ENCODE data around the gene CERS4. TPM values are rescaled to one million over a fixed set of nuclear protein-coding genes. Genes with fewer than 3 reads are reported as not detected.

The CERS4 gene
- total and polyA plus RNA-seq, 2 donors (not counting 3 experiments of a cell fraction or from before 2014, with no cell fraction given) = 4.9 to 7.7 TPM

GRCh38 chr19:8254286-8255001, 45.3 kb downstream of the CERS4 start:
- no peak overlapping the region for H2AFZ ChIP-seq (ENCODE audit: low read depth, low read length)
- no peak overlapping the region for H3K27ac ChIP-seq (ENCODE audit: insufficient read depth, low read depth, low read length)
- no peak overlapping the region for H3K4me2 ChIP-seq (ENCODE audit: insufficient read depth, low read length)
- intact Hi-C loops (cut with micrococcal nuclease) (no loop called here), dilution Hi-C loops (cut with MboI; ENCODE audit: extremely low pct_ligation_motif_present, low sequenced_read_pairs) (no loop called here)
- H3K9ac ChIP-seq (replicated peaks; ENCODE audit: extremely low read depth, insufficient read depth, low read length) = no peak overlapping the region
- BruUV-seq (replicated peaks) = no TSS peak
- CTCF ChIA-PET = interaction anchor here (0.9 to 9.2 kb wide), 5 partner anchors 96 to 310 kb away, joined by 3 to 117 read pairs (median 4); partner anchors contain the start of gene TIMM44
- no peaks in the 10 kb centered on the region for H4K20me1 ChIP-seq (replicated peaks; ENCODE audit: control insufficient read depth, extremely low read depth, insufficient read depth, low read length)
- H3K4me3 ChIP-seq (replicated peaks in 1 of 3; ENCODE audit: insufficient read depth in 1 of 3, low read depth in 1 of 3, low read length in 3 of 3) = no peak overlapping the region
- FAIRE-seq (no peak), DNase-seq (ENCODE audit: low read depth, low spot score) (no peak)
- no peaks in the 10 kb centered on the region for H3K4me1 ChIP-seq (ENCODE audit: control insufficient read depth, extremely low read depth, insufficient read depth, low read length)
- no peaks in the 10 kb centered on the region for H3K9me3 ChIP-seq (replicated peaks; ENCODE audit: control insufficient read depth, insufficient read depth, low read length)
- H3K9me1 ChIP-seq (replicated peaks; ENCODE audit: control insufficient read depth, extremely low read depth, insufficient read depth, low read length) = no peaks in the 10 kb centered on the region
- TF ChIP-seq, protein P1, sequence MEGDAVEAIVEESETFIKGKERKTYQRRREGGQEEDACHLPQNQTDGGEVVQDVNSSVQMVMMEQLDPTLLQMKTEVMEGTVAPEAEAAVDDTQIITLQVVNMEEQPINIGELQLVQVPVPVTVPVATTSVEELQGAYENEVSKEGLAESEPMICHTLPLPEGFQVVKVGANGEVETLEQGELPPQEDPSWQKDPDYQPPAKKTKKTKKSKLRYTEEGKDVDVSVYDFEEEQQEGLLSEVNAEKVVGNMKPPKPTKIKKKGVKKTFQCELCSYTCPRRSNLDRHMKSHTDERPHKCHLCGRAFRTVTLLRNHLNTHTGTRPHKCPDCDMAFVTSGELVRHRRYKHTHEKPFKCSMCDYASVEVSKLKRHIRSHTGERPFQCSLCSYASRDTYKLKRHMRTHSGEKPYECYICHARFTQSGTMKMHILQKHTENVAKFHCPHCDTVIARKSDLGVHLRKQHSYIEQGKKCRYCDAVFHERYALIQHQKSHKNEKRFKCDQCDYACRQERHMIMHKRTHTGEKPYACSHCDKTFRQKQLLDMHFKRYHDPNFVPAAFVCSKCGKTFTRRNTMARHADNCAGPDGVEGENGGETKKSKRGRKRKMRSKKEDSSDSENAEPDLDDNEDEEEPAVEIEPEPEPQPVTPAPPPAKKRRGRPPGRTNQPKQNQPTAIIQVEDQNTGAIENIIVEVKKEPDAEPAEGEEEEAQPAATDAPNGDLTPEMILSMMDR (IDR thresholded peaks at IDR 0.05; ENCODE audit: extremely low read depth in 1 of 2, insufficient read depth in 1 of 2, low read depth in 1 of 2, low read length in 2 of 2) = no peak
- TF ChIP-seq EZH2 (IDR thresholded peaks at IDR 0.05; ENCODE audit: borderline replicate concordance, low read depth, low read length, severe bottlenecking) (no peak), FOS (IDR thresholded peaks at IDR 0.05; ENCODE audit: borderline replicate concordance, insufficient read depth, low read length) (no peak), POLR2AphosphoS5 (IDR thresholded peaks at IDR 0.05; ENCODE audit: insufficient read depth, low read depth, low read length) (no peak)
- POLR2A ChIA-PET = no interaction called here
- H3K36me3 ChIP-seq (ENCODE audit: control insufficient read depth in 2 of 2, extremely low read depth in 1 of 2, insufficient read depth in 2 of 2, low read length in 2 of 2) = no peaks in the 10 kb centered on the region
- no peaks in the 10 kb centered on the region for H3K27me3 ChIP-seq (ENCODE audit: control insufficient read depth in 2 of 2, insufficient read depth in 2 of 2, low read length in 2 of 2)
- H3K79me2 ChIP-seq (ENCODE audit: control insufficient read depth, insufficient read depth, low read length) = no peaks in the 10 kb centered on the region
